KMS-11 (cell line): ENCODE results near the gene GALNT17.

ENCODE experiments used
- H2AFZ ChIP-seq: fragments of 200-600 bp; sonication (generic); 2 replicates; pipeline ENCODE4 v1.6.1; 2016; ENCODE audit warnings: antibody characterized with exemption, mixed run types, low read depth
- H3K27ac ChIP-seq: fragments of 200-600 bp; sonication (generic); 2 replicates; pipeline ENCODE4 v1.6.1; 2016; ENCODE audit warnings: mild to moderate bottlenecking, mixed run types
- H3K27me3 ChIP-seq: fragments of 200-600 bp; sonication (generic); 2 replicates; pipeline ENCODE4 v1.6.1; 2017; ENCODE audit warnings: mild to moderate bottlenecking, low read depth, mixed run types, moderate library complexity; ENCODE audit not compliant: insufficient read depth
- H3K36me3 ChIP-seq: fragments of 200-600 bp; sonication (generic); 2 replicates; pipeline ENCODE4 v1.6.1; 2017; ENCODE audit warnings: mild to moderate bottlenecking, mixed run types; ENCODE audit not compliant: insufficient read depth
- H3K4me1 ChIP-seq: fragments of 200-600 bp; sonication (generic); 2 replicates; pipeline ENCODE4 v1.6.1; 2016; ENCODE audit warnings: mild to moderate bottlenecking, low read depth, mixed run types; ENCODE audit not compliant: poor library complexity, severe bottlenecking
- H3K4me2 ChIP-seq: fragments of 200-600 bp; sonication (generic); 2 replicates; pipeline ENCODE4 v1.7.0; 2016; ENCODE audit warnings: mild to moderate bottlenecking, mixed run types
- H3K4me3 ChIP-seq: fragments of 200-600 bp; sonication (generic); IDR thresholded peaks from 2 replicates; pipeline ENCODE4 v1.6.1; 2017; ENCODE audit warnings: low read depth, low read length, mixed read lengths; ENCODE audit not compliant: insufficient read depth
- H3K79me2 ChIP-seq: fragments of 200-600 bp; sonication (generic); 2 replicates; pipeline ENCODE4 v1.6.1; 2016; ENCODE audit warnings: low read depth, mixed run types; ENCODE audit not compliant: insufficient read depth
- H3K9ac ChIP-seq: fragments of 200-600 bp; sonication (generic); 2 replicates; pipeline ENCODE4 v1.6.1; 2016; ENCODE audit warnings: mild to moderate bottlenecking, mixed run types
- H4K20me1 ChIP-seq: fragments of 200-600 bp; sonication (generic); 2 replicates; pipeline ENCODE4 v1.6.1; 2016; ENCODE audit warnings: mild to moderate bottlenecking, mixed run types; ENCODE audit not compliant: insufficient read depth
- CTCF ChIP-seq: fragments of 200-600 bp; sonication (generic); conservative IDR thresholded peaks from 2 replicates; pipeline ENCODE4 v1.6.1; 2017; ENCODE audit warnings: low read depth, mild to moderate bottlenecking, antibody characterized with exemption, low read length, moderate library complexity, mixed read lengths

Gene GALNT17

GRCh38 chr7:71377469-71377868 lies 245.5 kb downstream of the GALNT17 start:
- no peaks in the 10 kb centered on the region for H3K27me3 ChIP-seq
- H3K79me2 ChIP-seq, result no peaks in the 10 kb centered on the region
- H4K20me1 ChIP-seq, result no peaks in the 10 kb centered on the region
- H3K9ac ChIP-seq, result no peak overlapping the region
- H3K36me3 ChIP-seq, result no peaks in the 10 kb centered on the region; the same call in 1 of the 2 replicates
- no peak overlapping the region for H2AFZ ChIP-seq
- no peaks in the 10 kb centered on the region for H3K4me1 ChIP-seq
- H3K4me3 ChIP-seq, result no peak overlapping the region
- no peak overlapping the region for H3K4me2 ChIP-seq
- H3K27ac ChIP-seq, result no peak overlapping the region
- TF ChIP-seq CTCF, result no peak

GRCh38 chr7:71384094-71384493 lies 252.2 kb downstream of the GALNT17 start:
- Histone ChIP-seq H2AFZ (no peak overlapping the region), H3K79me2 (no peaks in the 10 kb centered on the region), H3K9ac (no peak overlapping the region), H3K4me2 (no peak overlapping the region), H3K27ac (no peak overlapping the region), H3K4me3 (no peak overlapping the region), H3K27me3 (no peaks in the 10 kb centered on the region), H3K4me1 (no peaks in the 10 kb centered on the region), H3K36me3 (no peaks in the 10 kb centered on the region), H4K20me1 (no peaks in the 10 kb centered on the region)
- TF ChIP-seq CTCF, result no peak

GRCh38 chr7:71385330-71385729 lies 253.4 kb downstream of the GALNT17 start:
- TF ChIP-seq CTCF, result no peak
- Histone ChIP-seq H3K4me2 (no peak overlapping the region), H4K20me1 (no peaks in the 10 kb centered on the region), H2AFZ (no peak overlapping the region), H3K4me3 (no peak overlapping the region), H3K9ac (no peak overlapping the region), H3K36me3 (no peaks in the 10 kb centered on the region), H3K27me3 (no peaks in the 10 kb centered on the region), H3K4me1 (no peaks in the 10 kb centered on the region), H3K27ac (no peak overlapping the region), H3K79me2 (no peaks in the 10 kb centered on the region)

GRCh38 chr7:71386152-71386785 lies 254.3 kb downstream of the GALNT17 start:
- Histone ChIP-seq H3K27ac (no peak overlapping the region), H2AFZ (no peak overlapping the region), H3K4me1 (no peaks in the 10 kb centered on the region), H3K9ac (no peak overlapping the region), H4K20me1 (no peaks in the 10 kb centered on the region), H3K4me3 (no peak overlapping the region), H3K27me3 (no peaks in the 10 kb centered on the region), H3K36me3 (no peaks in the 10 kb centered on the region), H3K79me2 (no peaks in the 10 kb centered on the region), H3K4me2 (no peak overlapping the region)
- TF ChIP-seq CTCF, result no peak
